HepG2 (cell line): ENCODE data around the gene HACD2. TPM values are rescaled to one million over a fixed set of nuclear protein-coding genes. Genes with fewer than 3 reads are reported as not detected.

Experiments used
- FOXK1 ChIP-seq: sonication (generic); formaldehyde crosslinking; IDR thresholded peaks from 2 replicates; pipeline ENCODE4 v1.4.0; 2020; ENCODE audit warnings: low read depth, missing genetic modification reagents, borderline replicate concordance
- KAT8 ChIP-seq: IDR thresholded peaks from 2 replicates; pipeline ENCODE4 v1.6.1; 2016; ENCODE audit warnings: missing genetic modification reagents, missing compliant biosample characterization
- MAFF ChIP-seq: IDR thresholded peaks from 2 replicates; pipeline ENCODE4 v1.6.1; 2011; ENCODE audit warnings: low read depth, low read length, improper control_type of control experiment
- NBN ChIP-seq: fragments of 450-650 bp; conservative IDR thresholded peaks from 2 replicates; pipeline ENCODE4 v1.6.1; 2017
- NR2F1 ChIP-seq, 2 experiments: fragments of 450-650 bp in 1 of 2; formaldehyde crosslinking in 1 of 2; IDR thresholded peaks; 2 replicates each; pipeline versions ENCODE4 v1.5.0 to v1.6.1; 2016 to 2020; ENCODE audit warnings: mild to moderate bottlenecking in 1 of 2, missing compliant biosample characterization in 1 of 2, missing genetic modification reagents in 1 of 2, moderate library complexity in 1 of 2
- REXO4 ChIP-seq: sonication (generic); formaldehyde crosslinking; IDR thresholded peaks from 2 replicates; pipeline ENCODE4 v1.8.0; 2022; ENCODE audit warnings: missing genetic modification reagents, mild to moderate bottlenecking, borderline replicate concordance
- ZNF350 ChIP-seq: sonication (generic); formaldehyde crosslinking; IDR thresholded peaks from 2 replicates; pipeline ENCODE4 v1.4.0; 2020; ENCODE audit warnings: mild to moderate bottlenecking, low read depth, missing genetic modification reagents, borderline replicate concordance
- ZNF703 ChIP-seq: sonication (generic); formaldehyde crosslinking; IDR thresholded peaks from 2 replicates; pipeline ENCODE4 v1.5.1; 2020; ENCODE audit warnings: missing genetic modification reagents, mild to moderate bottlenecking, moderate library complexity, borderline replicate concordance
- ZNF883 ChIP-seq: sonication (generic); formaldehyde crosslinking; IDR thresholded peaks from 2 replicates; pipeline ENCODE4 v1.5.1; 2020; ENCODE audit warnings: mild to moderate bottlenecking, missing genetic modification reagents; ENCODE audit errors: not compliant biosample characterization
- polyA plus RNA-seq, 8 experiments: library from polyadenylated mRNA; depleted of rRNA in 3 of 8; stranded (reverse) in 7 of 8; unstranded in 1 of 8; fragments of >200 nt; fragmentation: Illumina TruSeq in 4 of 8; extraction: Trizol in 4 of 8; gene quantifications; 2 replicates each; pipeline versions ENCODE4 v1.2.1 to v1.2.3, GENCODE V29; 2011 to 2016; ENCODE audit warnings: low read depth in 4 of 8, missing spikeins in 1 of 8, mixed read lengths in 1 of 8; ENCODE audit not compliant: insufficient read depth in 1 of 8
- total RNA-seq, 5 experiments: library from RNA; depleted of rRNA; stranded (reverse); fragments of >200 nt; fragmentation: Illumina TruSeq; extraction: Trizol; gene quantifications; 2 replicates each; pipeline ENCODE4 v1.2.3, GENCODE V29; 2016; ENCODE audit warnings: low read depth in 1 of 5
- TF ChIP-seq, protein P1 (sequence below): sonication (generic); formaldehyde crosslinking; IDR thresholded peaks from 2 replicates; pipeline ENCODE4 v1.5.1; 2020; ENCODE audit warnings: missing genetic modification reagents, mild to moderate bottlenecking, borderline replicate concordance
- TF ChIP-seq, protein P2 (sequence below): sonication (generic); formaldehyde crosslinking; IDR thresholded peaks from 2 replicates; pipeline ENCODE4 v1.9.0; 2021; ENCODE audit warnings: mild to moderate bottlenecking, missing genetic modification reagents
- TF ChIP-seq, protein P3 (sequence below): sonication (generic); formaldehyde crosslinking; IDR thresholded peaks from 2 replicates; pipeline ENCODE4 v1.8.0; 2022; ENCODE audit warnings: missing genetic modification reagents, low read depth, mild to moderate bottlenecking, borderline replicate concordance
- TF ChIP-seq, protein P4 (sequence below): sonication (generic); formaldehyde crosslinking; IDR thresholded peaks from 2 replicates; pipeline ENCODE4 v1.9.0; 2021; ENCODE audit warnings: missing genetic modification reagents, borderline replicate concordance
- TF ChIP-seq, protein P5 (sequence below): sonication (generic); formaldehyde crosslinking; IDR thresholded peaks from 2 replicates; pipeline ENCODE4 v1.5.0; 2020; ENCODE audit warnings: mild to moderate bottlenecking, missing genetic modification reagents, moderate library complexity

Gene HACD2
- total and polyA plus RNA-seq, 2 of the 13 experiments (the other 11 are each of a cell fraction or from before 2014, with no cell fraction given): 47.0 to 50.4 TPM

DNA sequence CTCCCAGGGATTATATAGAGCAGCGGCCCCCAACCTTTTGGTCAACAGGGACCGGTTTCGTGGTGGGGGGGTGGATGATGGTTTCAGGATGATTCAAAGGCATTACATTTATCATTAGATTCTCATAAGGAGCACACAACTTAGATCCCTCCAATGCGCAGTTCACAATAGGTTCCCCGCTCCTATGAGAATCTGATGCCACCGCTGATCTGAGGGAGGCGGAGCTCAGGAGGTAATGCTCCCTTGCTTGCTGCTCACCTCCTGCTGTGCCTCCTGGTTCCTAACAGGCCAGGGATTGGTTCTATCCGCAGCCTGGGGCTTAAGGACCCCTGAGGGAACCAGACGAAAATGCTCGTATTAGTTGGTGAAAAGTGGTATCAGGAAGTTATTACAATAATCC lies 1.3 kb upstream of the HACD2 start (continued):
- TF ChIP-seq, protein P1, sequence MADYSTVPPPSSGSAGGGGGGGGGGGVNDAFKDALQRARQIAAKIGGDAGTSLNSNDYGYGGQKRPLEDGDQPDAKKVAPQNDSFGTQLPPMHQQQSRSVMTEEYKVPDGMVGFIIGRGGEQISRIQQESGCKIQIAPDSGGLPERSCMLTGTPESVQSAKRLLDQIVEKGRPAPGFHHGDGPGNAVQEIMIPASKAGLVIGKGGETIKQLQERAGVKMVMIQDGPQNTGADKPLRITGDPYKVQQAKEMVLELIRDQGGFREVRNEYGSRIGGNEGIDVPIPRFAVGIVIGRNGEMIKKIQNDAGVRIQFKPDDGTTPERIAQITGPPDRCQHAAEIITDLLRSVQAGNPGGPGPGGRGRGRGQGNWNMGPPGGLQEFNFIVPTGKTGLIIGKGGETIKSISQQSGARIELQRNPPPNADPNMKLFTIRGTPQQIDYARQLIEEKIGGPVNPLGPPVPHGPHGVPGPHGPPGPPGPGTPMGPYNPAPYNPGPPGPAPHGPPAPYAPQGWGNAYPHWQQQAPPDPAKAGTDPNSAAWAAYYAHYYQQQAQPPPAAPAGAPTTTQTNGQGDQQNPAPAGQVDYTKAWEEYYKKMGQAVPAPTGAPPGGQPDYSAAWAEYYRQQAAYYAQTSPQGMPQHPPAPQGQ (CRISPR knock-in tag): no peak
- TF ChIP-seq REXO4 (CRISPR knock-in tag) (no peak), ZNF883 (CRISPR knock-in tag) (no peak), KAT8 (0 out of 2 replicates have a peak, but pooled peaks have one; percentile 16), ZNF703 (CRISPR knock-in tag) (no peak), NR2F1 (CRISPR knock-in tag; IDR thresholded peaks at IDR 0.05) (no peak), ZNF350 (CRISPR knock-in tag) (no peak), NBN (no peak), MAFF (no peak), FOXK1 (0 out of 2 replicates have a peak, but pooled peaks have one; percentile 14)
- TF ChIP-seq, protein P2, sequence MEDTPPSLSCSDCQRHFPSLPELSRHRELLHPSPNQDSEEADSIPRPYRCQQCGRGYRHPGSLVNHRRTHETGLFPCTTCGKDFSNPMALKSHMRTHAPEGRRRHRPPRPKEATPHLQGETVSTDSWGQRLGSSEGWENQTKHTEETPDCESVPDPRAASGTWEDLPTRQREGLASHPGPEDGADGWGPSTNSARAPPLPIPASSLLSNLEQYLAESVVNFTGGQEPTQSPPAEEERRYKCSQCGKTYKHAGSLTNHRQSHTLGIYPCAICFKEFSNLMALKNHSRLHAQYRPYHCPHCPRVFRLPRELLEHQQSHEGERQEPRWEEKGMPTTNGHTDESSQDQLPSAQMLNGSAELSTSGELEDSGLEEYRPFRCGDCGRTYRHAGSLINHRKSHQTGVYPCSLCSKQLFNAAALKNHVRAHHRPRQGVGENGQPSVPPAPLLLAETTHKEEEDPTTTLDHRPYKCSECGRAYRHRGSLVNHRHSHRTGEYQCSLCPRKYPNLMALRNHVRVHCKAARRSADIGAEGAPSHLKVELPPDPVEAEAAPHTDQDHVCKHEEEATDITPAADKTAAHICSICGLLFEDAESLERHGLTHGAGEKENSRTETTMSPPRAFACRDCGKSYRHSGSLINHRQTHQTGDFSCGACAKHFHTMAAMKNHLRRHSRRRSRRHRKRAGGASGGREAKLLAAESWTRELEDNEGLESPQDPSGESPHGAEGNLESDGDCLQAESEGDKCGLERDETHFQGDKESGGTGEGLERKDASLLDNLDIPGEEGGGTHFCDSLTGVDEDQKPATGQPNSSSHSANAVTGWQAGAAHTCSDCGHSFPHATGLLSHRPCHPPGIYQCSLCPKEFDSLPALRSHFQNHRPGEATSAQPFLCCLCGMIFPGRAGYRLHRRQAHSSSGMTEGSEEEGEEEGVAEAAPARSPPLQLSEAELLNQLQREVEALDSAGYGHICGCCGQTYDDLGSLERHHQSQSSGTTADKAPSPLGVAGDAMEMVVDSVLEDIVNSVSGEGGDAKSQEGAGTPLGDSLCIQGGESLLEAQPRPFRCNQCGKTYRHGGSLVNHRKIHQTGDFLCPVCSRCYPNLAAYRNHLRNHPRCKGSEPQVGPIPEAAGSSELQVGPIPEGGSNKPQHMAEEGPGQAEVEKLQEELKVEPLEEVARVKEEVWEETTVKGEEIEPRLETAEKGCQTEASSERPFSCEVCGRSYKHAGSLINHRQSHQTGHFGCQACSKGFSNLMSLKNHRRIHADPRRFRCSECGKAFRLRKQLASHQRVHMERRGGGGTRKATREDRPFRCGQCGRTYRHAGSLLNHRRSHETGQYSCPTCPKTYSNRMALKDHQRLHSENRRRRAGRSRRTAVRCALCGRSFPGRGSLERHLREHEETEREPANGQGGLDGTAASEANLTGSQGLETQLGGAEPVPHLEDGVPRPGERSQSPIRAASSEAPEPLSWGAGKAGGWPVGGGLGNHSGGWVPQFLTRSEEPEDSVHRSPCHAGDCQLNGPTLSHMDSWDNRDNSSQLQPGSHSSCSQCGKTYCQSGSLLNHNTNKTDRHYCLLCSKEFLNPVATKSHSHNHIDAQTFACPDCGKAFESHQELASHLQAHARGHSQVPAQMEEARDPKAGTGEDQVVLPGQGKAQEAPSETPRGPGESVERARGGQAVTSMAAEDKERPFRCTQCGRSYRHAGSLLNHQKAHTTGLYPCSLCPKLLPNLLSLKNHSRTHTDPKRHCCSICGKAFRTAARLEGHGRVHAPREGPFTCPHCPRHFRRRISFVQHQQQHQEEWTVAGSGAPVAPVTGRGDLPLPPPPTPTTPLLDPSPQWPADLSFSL: no peak
- TF ChIP-seq, protein P3, sequence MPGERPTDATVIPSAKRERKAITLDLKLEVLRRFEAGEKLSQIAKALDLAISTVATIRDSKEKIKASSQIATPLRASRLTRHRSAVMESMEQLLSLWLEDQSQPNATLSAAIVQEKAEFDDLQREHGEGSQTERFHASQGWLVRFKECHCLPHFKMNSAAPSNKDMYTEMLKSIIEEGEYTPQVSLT (CRISPR knock-in tag): no peak
- TF ChIP-seq, protein P4, sequence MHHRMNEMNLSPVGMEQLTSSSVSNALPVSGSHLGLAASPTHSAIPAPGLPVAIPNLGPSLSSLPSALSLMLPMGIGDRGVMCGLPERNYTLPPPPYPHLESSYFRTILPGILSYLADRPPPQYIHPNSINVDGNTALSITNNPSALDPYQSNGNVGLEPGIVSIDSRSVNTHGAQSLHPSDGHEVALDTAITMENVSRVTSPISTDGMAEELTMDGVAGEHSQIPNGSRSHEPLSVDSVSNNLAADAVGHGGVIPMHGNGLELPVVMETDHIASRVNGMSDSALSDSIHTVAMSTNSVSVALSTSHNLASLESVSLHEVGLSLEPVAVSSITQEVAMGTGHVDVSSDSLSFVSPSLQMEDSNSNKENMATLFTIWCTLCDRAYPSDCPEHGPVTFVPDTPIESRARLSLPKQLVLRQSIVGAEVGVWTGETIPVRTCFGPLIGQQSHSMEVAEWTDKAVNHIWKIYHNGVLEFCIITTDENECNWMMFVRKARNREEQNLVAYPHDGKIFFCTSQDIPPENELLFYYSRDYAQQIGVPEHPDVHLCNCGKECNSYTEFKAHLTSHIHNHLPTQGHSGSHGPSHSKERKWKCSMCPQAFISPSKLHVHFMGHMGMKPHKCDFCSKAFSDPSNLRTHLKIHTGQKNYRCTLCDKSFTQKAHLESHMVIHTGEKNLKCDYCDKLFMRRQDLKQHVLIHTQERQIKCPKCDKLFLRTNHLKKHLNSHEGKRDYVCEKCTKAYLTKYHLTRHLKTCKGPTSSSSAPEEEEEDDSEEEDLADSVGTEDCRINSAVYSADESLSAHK (CRISPR knock-in tag): no peak
- TF ChIP-seq, protein P5, sequence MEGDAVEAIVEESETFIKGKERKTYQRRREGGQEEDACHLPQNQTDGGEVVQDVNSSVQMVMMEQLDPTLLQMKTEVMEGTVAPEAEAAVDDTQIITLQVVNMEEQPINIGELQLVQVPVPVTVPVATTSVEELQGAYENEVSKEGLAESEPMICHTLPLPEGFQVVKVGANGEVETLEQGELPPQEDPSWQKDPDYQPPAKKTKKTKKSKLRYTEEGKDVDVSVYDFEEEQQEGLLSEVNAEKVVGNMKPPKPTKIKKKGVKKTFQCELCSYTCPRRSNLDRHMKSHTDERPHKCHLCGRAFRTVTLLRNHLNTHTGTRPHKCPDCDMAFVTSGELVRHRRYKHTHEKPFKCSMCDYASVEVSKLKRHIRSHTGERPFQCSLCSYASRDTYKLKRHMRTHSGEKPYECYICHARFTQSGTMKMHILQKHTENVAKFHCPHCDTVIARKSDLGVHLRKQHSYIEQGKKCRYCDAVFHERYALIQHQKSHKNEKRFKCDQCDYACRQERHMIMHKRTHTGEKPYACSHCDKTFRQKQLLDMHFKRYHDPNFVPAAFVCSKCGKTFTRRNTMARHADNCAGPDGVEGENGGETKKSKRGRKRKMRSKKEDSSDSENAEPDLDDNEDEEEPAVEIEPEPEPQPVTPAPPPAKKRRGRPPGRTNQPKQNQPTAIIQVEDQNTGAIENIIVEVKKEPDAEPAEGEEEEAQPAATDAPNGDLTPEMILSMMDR (CRISPR knock-in tag): no peak
